ENCODE measurements around the gene ATXN1. TPM values are rescaled to one million over a fixed set of nuclear protein-coding genes. Genes with fewer than 3 reads are reported as not detected.

ATXN1 gene
- total and polyA plus RNA-seq, 2 of the 8 experiments (the other 6 are each of a cell fraction or from before 2014, with no cell fraction given), result 1.6 to 4.0 TPM

DNA sequence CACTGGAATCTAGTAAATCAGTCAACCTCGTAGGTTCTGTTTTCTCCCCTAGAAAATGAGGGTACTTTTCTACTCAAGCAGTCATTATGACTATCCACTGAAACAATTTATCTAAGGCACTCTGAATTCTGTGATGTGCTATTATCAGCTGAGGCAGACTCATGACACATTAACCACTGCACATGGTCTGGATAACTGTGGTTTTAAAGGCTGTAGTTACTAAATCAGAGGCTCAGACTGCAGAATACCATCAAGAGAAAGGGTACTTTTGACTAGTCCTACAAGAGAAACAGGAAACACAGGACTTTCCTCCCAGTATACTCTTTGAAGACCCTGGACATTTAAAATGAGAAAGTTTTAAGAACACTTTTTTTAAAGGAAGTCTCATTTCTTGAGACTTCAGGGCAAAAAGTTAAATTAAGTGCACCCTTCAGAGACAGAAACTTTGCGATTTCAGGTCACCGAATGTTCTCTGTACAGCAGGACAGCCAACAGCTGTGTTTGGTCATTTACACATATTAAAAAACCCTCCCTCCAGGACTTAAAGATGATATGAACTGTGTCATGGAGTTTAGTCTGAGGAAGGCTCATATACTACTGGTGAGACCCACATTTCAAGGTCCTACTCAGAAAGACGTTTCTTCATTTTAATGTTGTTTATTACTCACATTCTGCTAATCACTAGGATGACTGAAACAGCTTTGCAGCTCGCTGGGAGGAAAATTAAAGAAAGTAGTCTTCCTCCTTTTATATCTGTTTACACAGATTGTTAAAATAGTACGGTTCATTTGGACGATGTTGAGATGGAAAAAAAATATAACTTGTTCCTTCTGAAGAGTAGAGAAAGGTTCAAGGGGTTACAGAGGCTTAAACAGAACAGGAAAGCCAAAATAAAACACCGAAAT, 19.9 kb downstream of the ATXN1 start:
- H3K56ac ChIP-seq (replicated peaks; ENCODE audit: insufficient read length, low read depth, low read length), result no peak overlapping the region
- 94% methylated on average over 8 of the region's 8 CpGs; no CpG with 5 or more reads in 1 of the 2 experiments for WGBS, 2 experiments (ENCODE audit: extremely low coverage in 1 of 2, insufficient coverage in 1 of 2, insufficient read length in 1 of 2, insufficient replicate concordance in 2 of 2, low coverage in 1 of 2, low lambda C conversion rate in 2 of 2, missing lambda C conversion rate in 1 of 2)
- DNase-seq (ENCODE audit: low read depth in 1 of 2, low spot score in 2 of 2), result no peak
- no peaks in the 10 kb centered on the region for H3K9me3 ChIP-seq (ENCODE audit: insufficient read depth in 2 of 2, low read depth in 1 of 2, low read length in 1 of 2)
- no peak overlapping the region for H3K27ac ChIP-seq (ENCODE audit: low read depth, low read length)
- H3K79me2 ChIP-seq (ENCODE audit: control insufficient read depth in 1 of 2, insufficient read depth in 2 of 2, low read length in 2 of 2), result no peaks in the 10 kb centered on the region
- no peak overlapping the region for H2BK12ac ChIP-seq (ENCODE audit: low read depth, low read length)
- H4K8ac ChIP-seq (ENCODE audit: extremely low read depth, insufficient read depth, low read length), result no peak overlapping the region
- H2AFZ ChIP-seq (ENCODE audit: low read length), result no peak overlapping the region
- ChIA-PET POLR2A (ENCODE audit: partially characterized antibody) (interaction anchor here (0.8 kb wide), 1 partner anchor 11 kb away, joined by 4 read pairs; no protein-coding TSS in a partner anchor), CTCF (ENCODE audit: partially characterized antibody) (interaction anchor here (1.0 to 1.6 kb wide), 5 partner anchors 16 to 237 kb away, joined by 3 to 5 read pairs (median 3); no protein-coding TSS in a partner anchor)
- no peaks in the 10 kb centered on the region for H3K36me3 ChIP-seq (ENCODE audit: control insufficient read depth in 2 of 4, insufficient read depth in 4 of 4, low read length in 3 of 4)
- H3K4me2 ChIP-seq (ENCODE audit: insufficient read depth in 1 of 2, low read depth in 2 of 2, low read length in 2 of 2), result no peak overlapping the region
- H3K27me3 ChIP-seq (replicated peaks in 1 of 4; ENCODE audit: control insufficient read depth in 3 of 4, extremely low read depth in 1 of 4, insufficient read depth in 3 of 4, low read length in 3 of 4), result no peaks in the 10 kb centered on the region
- no peak overlapping the region for H2BK20ac ChIP-seq (ENCODE audit: low read length)
- no peak overlapping the region for H2BK120ac ChIP-seq (replicated peaks; ENCODE audit: low read depth, low read length)
- no peak for FAIRE-seq
- no peak overlapping the region for H3K23ac ChIP-seq (ENCODE audit: insufficient read length)
- H2AK5ac ChIP-seq (ENCODE audit: low read depth, low read length), result no peak overlapping the region
- H3K23me2 ChIP-seq (ENCODE audit: low read depth, low read length), result no peaks in the 10 kb centered on the region; the same call in 1 of the 2 replicates
- H3K18ac ChIP-seq (ENCODE audit: extremely low read depth, low read length), result no peak overlapping the region
- H4K20me1 ChIP-seq (replicated peaks in 1 of 2; ENCODE audit: control insufficient read depth in 1 of 2, insufficient read depth in 2 of 2, low read length in 2 of 2), result no peaks in the 10 kb centered on the region
- H3K4me1 ChIP-seq (replicated peaks in 1 of 4; ENCODE audit: control insufficient read depth in 3 of 4, insufficient read depth in 4 of 4, low read length in 3 of 4), result no peaks in the 10 kb centered on the region; a peak in 1 of 7 replicates
- H3K9ac ChIP-seq (replicated peaks in 1 of 4; ENCODE audit: extremely low read depth in 1 of 4, low read depth in 3 of 4, low read length in 3 of 4), result no peak overlapping the region
- H2BK5ac ChIP-seq (ENCODE audit: low read depth, low read length), result no peak overlapping the region
- no peak overlapping the region for H2BK15ac ChIP-seq (ENCODE audit: low read length)
- TF ChIP-seq NANOG (IDR thresholded peaks at IDR 0.05; ENCODE audit: insufficient read depth, low read depth, low read length, poor library complexity, severe bottlenecking) (no peak), KDM5A (IDR thresholded peaks at IDR 0.05; ENCODE audit: low read length) (no peak), CREB1 (IDR thresholded peaks at IDR 0.05) (no peak), BRCA1 (IDR thresholded peaks at IDR 0.05; ENCODE audit: low read depth, low read length) (no peak), E2F6 (IDR thresholded peaks at IDR 0.05) (no peak)
- H3K4ac ChIP-seq (replicated peaks; ENCODE audit: insufficient read length, low read depth, low read length), result no peak overlapping the region
- no peak overlapping the region for H3K4me3 ChIP-seq (ENCODE audit: extremely low read depth in 1 of 4, insufficient read depth in 2 of 4, low read depth in 3 of 4, low read length in 4 of 4)
- no peak overlapping the region for H4K91ac ChIP-seq (replicated peaks; ENCODE audit: insufficient read length, low read length)
- no peak overlapping the region for H4K5ac ChIP-seq (ENCODE audit: insufficient read length, low read depth, low read length)
- H3K79me1 ChIP-seq (ENCODE audit: low read depth, low read length), result no peaks in the 10 kb centered on the region; the same call in 1 of the 2 replicates
- no peak overlapping the region for H3K14ac ChIP-seq (ENCODE audit: insufficient read length)
